HUES6 (cell line): ENCODE data around the gene IPMK.

Experiments used
- H3K27ac ChIP-seq: 2 replicates; pipeline ENCODE4 v1.7.0; 2013; ENCODE audit warnings: low read depth, mild to moderate bottlenecking, low read length, inconsistent platforms
- H3K27me3 ChIP-seq: 2 replicates; pipeline ENCODE4 v1.6.1; 2013; ENCODE audit warnings: low read length; ENCODE audit not compliant: control insufficient read depth, insufficient read depth
- H3K36me3 ChIP-seq: 2 replicates; pipeline ENCODE4 v1.6.1; 2013; ENCODE audit warnings: low read length; ENCODE audit not compliant: control insufficient read depth, insufficient read depth
- H3K4me1 ChIP-seq: 2 replicates; pipeline ENCODE4 v1.6.1; 2013; ENCODE audit warnings: low read length; ENCODE audit not compliant: control insufficient read depth, insufficient read depth
- H3K4me3 ChIP-seq: 2 replicates; pipeline ENCODE4 v1.5.1; 2013; ENCODE audit warnings: low read depth, low read length
- H3K9ac ChIP-seq: one replicate; pipeline ENCODE4 v1.6.1; 2013; ENCODE audit warnings: mild to moderate bottlenecking, low read length
- H3K9me3 ChIP-seq: 2 replicates; pipeline ENCODE4 v1.6.1; 2013; ENCODE audit warnings: low read depth, low read length; ENCODE audit not compliant: control insufficient read depth, insufficient read depth

IPMK gene

DNA sequence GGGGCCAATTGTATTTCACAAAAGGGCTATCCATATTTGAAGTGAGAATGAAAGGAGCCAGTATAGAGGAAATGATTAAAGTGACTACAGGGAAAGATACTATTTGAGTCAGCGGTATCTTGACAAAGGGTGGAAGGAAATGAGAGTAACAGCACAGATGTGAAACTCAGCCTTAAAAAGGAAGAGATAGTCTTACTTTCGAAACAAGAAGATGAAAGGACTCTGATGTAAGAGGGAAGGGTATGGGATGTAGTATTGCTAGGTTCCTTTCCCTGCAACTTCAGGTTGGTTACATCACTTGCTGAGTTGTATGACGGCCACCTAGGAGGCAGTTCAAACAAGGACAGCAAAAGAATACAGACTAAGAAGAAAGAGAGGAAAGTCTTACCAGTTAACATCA, 14.9 kb upstream of the IPMK start:
- Histone ChIP-seq H3K36me3 (peaks cover 19% of the 10 kb centered on the region), H3K27ac (no peak overlapping the region), H3K27me3 (no peaks in the 10 kb centered on the region), H3K9ac (no peak overlapping the region), H3K9me3 (no peaks in the 10 kb centered on the region), H3K4me1 (no peaks in the 10 kb centered on the region), H3K4me3 (no peak overlapping the region)

DNA sequence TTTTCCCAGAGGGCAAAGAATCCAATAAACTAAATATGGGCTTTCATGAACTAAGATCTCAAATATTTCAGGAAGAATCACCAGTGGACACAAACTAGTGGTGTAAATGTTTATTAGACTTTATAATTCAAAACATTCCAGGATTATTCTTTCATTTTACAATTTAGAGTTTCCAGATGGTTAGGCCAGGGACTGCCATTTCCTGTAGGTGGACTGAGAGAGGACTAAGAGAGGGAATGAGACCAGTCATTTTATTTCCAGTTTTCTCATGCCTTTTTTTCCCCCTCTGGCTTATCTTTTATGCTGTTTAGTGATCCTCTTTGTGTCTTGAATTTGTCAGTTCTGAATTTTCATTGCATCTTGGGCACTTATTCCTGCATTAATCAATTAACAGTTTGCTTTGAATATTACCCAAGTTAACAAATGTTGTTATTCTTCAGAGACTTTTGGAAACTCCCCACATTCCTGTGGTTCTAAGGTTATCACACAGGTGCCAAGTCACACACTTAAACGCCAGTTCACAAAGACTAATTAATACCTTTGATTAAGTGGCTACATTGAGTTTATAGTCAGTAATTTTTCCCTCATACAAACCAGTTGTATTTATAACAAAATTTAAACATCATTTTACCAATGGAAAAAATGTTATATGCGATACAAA, 13.5 kb upstream of the IPMK start:
- H3K27ac ChIP-seq = no peak overlapping the region
- H3K9me3 ChIP-seq = no peaks in the 10 kb centered on the region
- no peak overlapping the region for H3K4me3 ChIP-seq
- H3K4me1 ChIP-seq = no peaks in the 10 kb centered on the region
- no peak overlapping the region for H3K9ac ChIP-seq
- H3K27me3 ChIP-seq = no peaks in the 10 kb centered on the region
- peaks cover 22% of the 10 kb centered on the region for H3K36me3 ChIP-seq

DNA sequence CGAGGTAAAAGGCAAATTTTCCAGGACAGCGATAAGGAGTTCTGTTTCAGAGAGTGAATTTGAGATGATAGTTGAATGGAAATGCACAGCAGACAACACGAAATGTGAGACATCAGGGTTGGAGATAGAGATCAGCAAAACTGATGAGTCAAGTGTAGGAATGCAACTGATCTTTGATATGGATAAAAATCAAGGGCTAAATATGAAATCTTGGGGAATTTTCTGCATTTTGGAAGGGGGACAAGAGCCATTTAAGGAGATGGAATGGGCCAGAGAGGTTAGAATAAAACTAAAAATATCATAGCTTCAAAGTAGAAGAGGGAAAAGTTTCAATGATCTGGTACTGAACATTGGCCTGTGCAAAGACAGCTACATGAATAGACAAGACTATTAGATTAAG, 12.8 kb upstream of the IPMK start:
- H3K36me3 ChIP-seq = peaks cover 22% of the 10 kb centered on the region
- H3K4me1 ChIP-seq = peaks cover 5% of the 10 kb centered on the region; the same call in 1 of the 2 replicates
- H3K27ac ChIP-seq = no peak overlapping the region

DNA sequence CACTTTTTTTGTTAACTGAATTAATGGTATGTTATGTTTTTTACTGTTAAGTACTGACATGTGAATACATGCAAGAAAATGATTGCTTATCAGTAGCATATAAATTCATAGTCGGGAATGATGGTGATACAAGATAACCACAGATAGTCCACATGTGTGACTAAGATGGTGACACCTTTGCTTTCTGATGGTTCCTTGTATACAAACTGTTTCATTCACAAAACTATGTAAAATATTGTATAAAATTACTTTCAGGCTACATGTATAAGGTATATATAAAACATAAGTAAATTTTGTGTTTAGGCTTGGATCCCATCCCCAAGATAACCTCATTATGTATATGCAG, 11.2 kb upstream of the IPMK start:
- H3K4me1 ChIP-seq = peaks cover 14% of the 10 kb centered on the region; the same call in 1 of the 2 replicates
- H3K9me3 ChIP-seq = no peaks in the 10 kb centered on the region
- no peaks in the 10 kb centered on the region for H3K27me3 ChIP-seq
- H3K27ac ChIP-seq = no peak overlapping the region
- no peak overlapping the region for H3K9ac ChIP-seq
- no peak overlapping the region for H3K4me3 ChIP-seq
- H3K36me3 ChIP-seq = peaks cover 22% of the 10 kb centered on the region

More for the DNA sequence above, 12.8 kb upstream of the IPMK start:
- H3K4me3 ChIP-seq = no peak overlapping the region
- H3K27me3 ChIP-seq = no peaks in the 10 kb centered on the region
- no peak overlapping the region for H3K9ac ChIP-seq
- no peaks in the 10 kb centered on the region for H3K9me3 ChIP-seq

DNA sequence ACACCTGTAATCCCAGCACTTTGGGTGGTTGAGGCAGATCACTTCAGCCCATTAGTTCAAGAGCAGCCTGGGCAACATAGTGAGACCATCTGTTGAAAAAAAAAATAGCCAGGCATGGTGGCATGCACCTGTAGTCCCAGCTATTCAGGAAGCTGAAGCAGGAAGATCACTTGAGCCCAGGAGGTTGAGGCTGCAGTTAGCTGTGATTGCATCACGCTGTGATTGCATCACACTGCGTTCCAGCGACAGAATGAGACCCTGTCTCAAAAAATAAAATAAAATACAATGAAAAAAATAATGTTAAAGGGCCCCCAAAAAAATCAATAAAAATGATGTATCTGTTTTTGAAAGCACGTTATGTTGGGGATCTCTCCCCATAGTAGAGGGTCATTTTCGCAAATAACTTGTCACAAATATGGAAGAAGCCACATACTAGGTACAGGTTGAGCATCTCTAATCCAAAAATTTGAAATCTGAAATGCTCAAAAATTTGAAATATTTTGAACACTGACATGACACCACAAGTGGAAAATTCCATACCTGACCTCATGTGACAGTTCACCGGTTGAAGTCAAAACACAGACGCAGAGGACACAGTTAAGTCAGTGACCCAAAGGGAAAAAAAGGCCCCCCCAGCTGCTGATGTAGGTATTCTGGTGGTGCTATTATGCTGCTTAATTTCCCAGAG, 10.7 kb upstream of the IPMK start:
- H3K9ac ChIP-seq = no peak overlapping the region
- no peak overlapping the region for H3K27ac ChIP-seq
- peaks cover 22% of the 10 kb centered on the region for H3K36me3 ChIP-seq
- peaks cover 14% of the 10 kb centered on the region; the same call in 1 of the 2 replicates for H3K4me1 ChIP-seq
- H3K27me3 ChIP-seq = no peaks in the 10 kb centered on the region
- H3K9me3 ChIP-seq = no peaks in the 10 kb centered on the region
- no peak overlapping the region for H3K4me3 ChIP-seq

DNA sequence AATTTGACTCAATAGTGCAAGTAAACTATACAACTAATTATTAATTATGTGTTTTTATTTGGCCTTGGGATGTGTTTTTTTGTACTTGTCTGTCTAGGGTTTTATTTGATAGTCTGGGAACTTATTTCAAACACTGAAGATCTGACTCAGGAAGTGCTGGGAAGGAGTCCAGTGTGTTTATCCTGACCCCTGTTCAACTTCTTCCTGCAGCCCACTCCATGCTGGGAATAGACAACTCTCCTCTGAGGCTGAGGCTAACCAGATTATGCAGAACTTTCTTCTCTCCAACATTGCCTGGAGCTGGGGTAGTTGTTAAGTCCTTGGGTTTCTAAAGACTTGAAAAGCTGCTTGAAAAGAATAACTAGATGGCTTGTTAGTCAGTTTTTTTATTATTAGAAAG, 8.2 kb upstream of the IPMK start:
- peaks cover 19% of the 10 kb centered on the region for H3K36me3 ChIP-seq
- no peak overlapping the region for H3K27ac ChIP-seq
- no peaks in the 10 kb centered on the region for H3K27me3 ChIP-seq
- no peak overlapping the region for H3K4me3 ChIP-seq
- no peaks in the 10 kb centered on the region for H3K9me3 ChIP-seq
- H3K9ac ChIP-seq = no peak overlapping the region
- peaks cover 14% of the 10 kb centered on the region; the same call in 1 of the 2 replicates for H3K4me1 ChIP-seq

DNA sequence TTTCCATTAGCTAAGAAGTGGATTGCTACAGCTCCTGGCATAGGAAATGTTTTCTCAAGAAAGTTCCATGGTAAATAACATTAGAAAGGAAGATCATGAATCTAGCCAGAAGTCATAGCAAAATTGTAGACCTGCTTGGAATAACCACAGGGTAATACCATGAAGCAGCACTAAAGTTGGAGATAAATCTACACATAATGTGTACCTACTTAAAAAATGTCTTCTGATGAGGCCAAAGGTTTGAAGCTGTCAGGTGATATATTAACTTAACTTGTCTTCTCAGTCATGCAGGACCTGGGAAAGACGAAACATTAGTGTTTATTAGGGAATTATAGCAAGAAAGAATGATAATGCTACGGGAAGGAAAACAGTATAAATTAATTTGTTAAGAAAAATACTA, 7.6 kb upstream of the IPMK start:
- H3K27me3 ChIP-seq = no peaks in the 10 kb centered on the region

DNA sequence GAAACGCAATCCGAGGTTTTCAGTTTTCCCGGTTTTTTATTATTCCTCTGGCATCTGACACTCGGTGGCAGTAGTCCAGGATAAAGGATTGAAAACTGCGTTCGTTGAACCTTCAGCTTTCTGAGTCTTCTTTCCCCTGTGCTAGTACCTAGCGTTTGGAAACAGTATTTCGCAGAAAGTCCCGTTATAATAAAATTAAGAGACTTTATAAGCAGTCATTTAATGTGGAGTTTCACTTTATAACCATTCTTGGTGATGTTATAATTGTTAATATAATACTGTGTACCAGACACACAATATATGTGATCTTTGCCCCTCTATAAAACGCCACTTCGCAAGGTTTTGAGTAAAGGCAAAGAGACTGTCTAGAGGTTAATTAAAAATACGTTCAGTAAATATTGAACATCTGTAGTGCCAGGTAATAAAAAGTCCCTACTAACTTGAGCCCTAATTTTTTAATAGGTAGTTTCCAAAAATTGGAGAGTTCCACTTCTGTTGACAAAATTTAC, 2.1 kb upstream of the IPMK start:
- H3K9ac ChIP-seq = peak overlapping the region; percentile 79
- peak overlapping the region; percentile 76 for H3K4me3 ChIP-seq
- no peak overlapping the region; the same call in 1 of the 2 replicates for H3K27ac ChIP-seq
- H3K27me3 ChIP-seq = no peaks in the 10 kb centered on the region
- H3K4me1 ChIP-seq = peaks cover 20% of the 10 kb centered on the region
- no peaks in the 10 kb centered on the region for H3K36me3 ChIP-seq
- no peaks in the 10 kb centered on the region for H3K9me3 ChIP-seq

More for the DNA sequence above, 7.6 kb upstream of the IPMK start:
- Histone ChIP-seq H3K4me3 (no peak overlapping the region), H3K9me3 (no peaks in the 10 kb centered on the region), H3K9ac (no peak overlapping the region), H3K4me1 (peaks cover 19% of the 10 kb centered on the region; the same call in 1 of the 2 replicates), H3K27ac (no peak overlapping the region), H3K36me3 (peaks cover 19% of the 10 kb centered on the region)

DNA sequence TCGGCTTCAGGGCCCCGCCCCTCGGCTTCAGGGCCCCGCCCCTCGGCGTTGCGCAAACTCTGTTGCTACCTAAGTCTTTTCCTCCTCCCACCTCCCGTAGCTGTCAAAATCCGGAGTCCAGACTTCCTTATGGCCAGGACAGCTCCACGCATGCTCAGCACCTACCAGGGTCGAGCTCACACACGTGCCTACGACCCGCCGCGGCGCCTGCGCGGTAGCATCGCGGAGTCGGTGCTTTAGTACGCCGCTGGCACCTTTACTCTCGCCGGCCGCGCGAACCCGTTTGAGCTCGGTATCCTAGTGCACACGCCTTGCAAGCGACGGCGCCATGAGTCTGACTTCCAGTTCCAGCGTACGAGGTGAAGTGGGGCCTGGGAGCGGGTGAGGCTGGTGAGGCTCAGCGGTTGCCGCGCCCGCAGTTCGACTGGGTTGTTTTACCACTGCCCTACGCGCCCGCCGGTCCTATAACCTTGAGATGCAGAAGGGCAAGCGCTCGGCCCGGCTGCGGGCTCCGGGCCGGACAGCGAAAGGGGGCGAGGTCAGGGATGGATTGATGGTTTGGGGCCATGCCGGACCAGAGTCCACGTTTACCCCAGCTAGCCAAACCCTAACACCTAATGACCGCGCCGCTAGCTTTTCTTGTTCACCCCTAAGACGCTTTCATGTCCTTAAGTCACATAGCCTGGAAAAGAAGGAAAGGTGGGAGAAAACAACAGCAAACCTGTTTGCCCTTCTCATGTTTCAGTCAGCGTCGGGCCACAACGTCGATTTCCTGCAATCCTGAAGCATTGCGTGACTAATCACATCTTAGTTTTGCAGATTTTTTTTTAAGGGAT, 1.5 kb upstream of the IPMK start, which contains the start of gene CISD1:
Gene CISD1 (plus strand): TSS at position 217 of the 836 bp plus-strand sequence. CDS start 112 bp downstream, at position 329.
- Histone ChIP-seq H3K27me3 (no peaks in the 10 kb centered on the region), H3K4me3 (peak within 1 kb of the TSS; percentile 76), H3K36me3 (no peaks in the 10 kb centered on the region), H3K4me1 (peaks cover 21% of the 10 kb centered on the region), H3K9ac (peak within 1 kb of the TSS; percentile 79), H3K27ac (peak within 1 kb of the TSS; percentile 45; the same call in 1 of the 2 replicates), H3K9me3 (no peaks in the 10 kb centered on the region)

DNA sequence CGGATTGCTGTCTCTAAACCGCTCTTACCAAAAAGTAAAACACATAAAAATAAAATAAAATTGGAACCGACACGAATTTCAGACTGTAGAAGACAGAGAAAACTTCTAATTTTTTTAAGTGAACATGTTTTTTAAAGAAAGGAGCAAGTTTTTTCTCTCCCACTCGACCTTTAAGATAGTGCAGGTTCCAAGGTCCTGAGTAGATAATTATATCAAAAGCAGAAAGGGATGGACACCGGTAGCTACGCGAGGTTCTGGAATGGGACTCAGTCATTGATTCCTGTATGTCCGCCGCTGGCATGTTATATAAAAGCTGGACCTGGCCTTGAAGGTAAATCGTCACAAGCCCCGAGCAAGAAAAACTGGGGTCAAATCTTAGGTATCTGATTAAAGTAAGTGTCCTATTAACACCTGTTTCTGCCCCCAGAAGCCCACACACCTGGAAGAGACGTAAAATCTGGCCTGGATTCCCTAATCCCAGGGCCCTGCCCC, 806 bp upstream of the IPMK start:
- Histone ChIP-seq H3K27ac (no peak overlapping the region), H3K27me3 (no peaks in the 10 kb centered on the region), H3K9me3 (no peaks in the 10 kb centered on the region), H3K4me1 (peaks cover 27% of the 10 kb centered on the region), H3K36me3 (no peaks in the 10 kb centered on the region), H3K9ac (no peak overlapping the region), H3K4me3 (peak overlapping the region; percentile 76)
